Neutrophil (primary cell): ENCODE results near the gene SPOCK2.

Source experiments
- H3K27ac ChIP-seq: fragments of 200-600 bp; sonication (generic); 2 replicates; pipeline ENCODE4 v1.5.1; 2016; ENCODE audit warnings: mild to moderate bottlenecking, moderate library complexity
- H3K27me3 ChIP-seq: fragments of 200-600 bp; sonication (generic); 2 replicates; pipeline ENCODE4 v1.6.0; 2016; ENCODE audit warnings: mild to moderate bottlenecking
- H3K36me3 ChIP-seq: fragments of 200-600 bp; sonication (generic); 2 replicates; pipeline ENCODE4 v1.5.1; 2017
- H3K4me1 ChIP-seq, 2 experiments: fragments of 200-600 bp in 1 of 2; sonication (generic) in 1 of 2; 1 replicate in 1 of 2; 2 replicates in 1 of 2; pipeline versions ENCODE4 v1.5.1 to v1.6.1; 2013 to 2016; ENCODE audit warnings: low read depth in 1 of 2, low read length in 1 of 2, mild to moderate bottlenecking in 1 of 2, moderate library complexity in 1 of 2; ENCODE audit not compliant: control insufficient read depth in 1 of 2, insufficient read depth in 1 of 2
- H3K4me3 ChIP-seq, 2 experiments: fragments of 200-600 bp in 1 of 2; sonication (generic) in 1 of 2; 1 replicate in 1 of 2; 2 replicates in 1 of 2; pipeline ENCODE4 v1.5.1; 2013 to 2016; ENCODE audit warnings: low read depth in 1 of 2, low read length in 1 of 2, mild to moderate bottlenecking in 1 of 2, moderate library complexity in 1 of 2
- H3K9me3 ChIP-seq: fragments of 200-600 bp; sonication (generic); 2 replicates; pipeline ENCODE4 v1.5.1; 2016
- TF ChIP-seq, protein P1 (sequence below): fragments of 200-600 bp; sonication (generic); IDR thresholded peaks from 2 replicates; pipeline ENCODE4 v1.5.1; 2016; ENCODE audit warnings: antibody characterized with exemption

SPOCK2 gene

DNA sequence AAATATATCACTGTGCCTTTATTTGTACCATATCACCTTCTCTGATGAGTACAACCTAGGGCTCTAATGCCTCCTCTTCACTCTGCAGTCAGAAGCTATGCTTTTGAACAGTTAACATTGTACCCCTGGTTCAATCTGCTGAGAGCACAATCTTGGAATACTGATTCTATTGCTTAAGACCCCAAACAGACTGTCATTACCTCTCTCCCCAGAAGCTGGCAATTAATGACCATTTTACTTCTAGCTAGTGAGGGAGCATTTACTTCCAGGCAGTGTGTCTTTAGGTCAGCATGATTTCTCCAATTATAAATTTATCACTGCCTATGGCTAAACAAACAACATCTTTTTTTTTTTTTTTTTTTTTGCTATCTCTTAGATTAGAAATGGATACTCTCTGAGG is 36.0 kb upstream of the SPOCK2 start:
- H3K9me3 ChIP-seq, result no peaks in the 10 kb centered on the region
- no peaks in the 10 kb centered on the region for H3K4me1 ChIP-seq
- H3K36me3 ChIP-seq, result peaks cover 3% of the 10 kb centered on the region
- TF ChIP-seq, protein P1, sequence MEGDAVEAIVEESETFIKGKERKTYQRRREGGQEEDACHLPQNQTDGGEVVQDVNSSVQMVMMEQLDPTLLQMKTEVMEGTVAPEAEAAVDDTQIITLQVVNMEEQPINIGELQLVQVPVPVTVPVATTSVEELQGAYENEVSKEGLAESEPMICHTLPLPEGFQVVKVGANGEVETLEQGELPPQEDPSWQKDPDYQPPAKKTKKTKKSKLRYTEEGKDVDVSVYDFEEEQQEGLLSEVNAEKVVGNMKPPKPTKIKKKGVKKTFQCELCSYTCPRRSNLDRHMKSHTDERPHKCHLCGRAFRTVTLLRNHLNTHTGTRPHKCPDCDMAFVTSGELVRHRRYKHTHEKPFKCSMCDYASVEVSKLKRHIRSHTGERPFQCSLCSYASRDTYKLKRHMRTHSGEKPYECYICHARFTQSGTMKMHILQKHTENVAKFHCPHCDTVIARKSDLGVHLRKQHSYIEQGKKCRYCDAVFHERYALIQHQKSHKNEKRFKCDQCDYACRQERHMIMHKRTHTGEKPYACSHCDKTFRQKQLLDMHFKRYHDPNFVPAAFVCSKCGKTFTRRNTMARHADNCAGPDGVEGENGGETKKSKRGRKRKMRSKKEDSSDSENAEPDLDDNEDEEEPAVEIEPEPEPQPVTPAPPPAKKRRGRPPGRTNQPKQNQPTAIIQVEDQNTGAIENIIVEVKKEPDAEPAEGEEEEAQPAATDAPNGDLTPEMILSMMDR, result no peak
- H3K27ac ChIP-seq, result no peak overlapping the region
- no peaks in the 10 kb centered on the region for H3K27me3 ChIP-seq
- no peak overlapping the region for H3K4me3 ChIP-seq

DNA sequence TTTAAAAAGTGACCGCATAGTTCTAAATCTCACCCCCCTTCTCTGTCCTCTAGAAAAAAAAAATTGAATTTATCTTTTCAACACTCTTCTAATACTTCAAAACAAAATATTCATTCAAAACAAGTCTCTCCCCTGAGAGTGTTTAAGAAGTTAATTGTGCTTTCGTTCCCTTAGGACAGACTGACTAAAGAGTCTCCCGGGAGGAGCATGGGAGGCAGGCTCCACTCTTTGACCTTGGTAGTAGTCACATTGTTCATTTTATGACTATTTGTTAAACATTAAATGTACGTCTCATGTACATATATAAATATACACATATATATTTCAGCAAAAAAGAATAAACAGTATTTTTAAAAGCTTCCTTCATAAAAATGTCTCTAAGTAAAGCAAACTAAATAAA is 35.3 kb upstream of the SPOCK2 start:
- TF ChIP-seq, protein P1, result no peak
- H3K27ac ChIP-seq, result no peak overlapping the region
- H3K36me3 ChIP-seq, result peaks cover 3% of the 10 kb centered on the region
- H3K27me3 ChIP-seq, result no peaks in the 10 kb centered on the region
- H3K9me3 ChIP-seq, result no peaks in the 10 kb centered on the region
- H3K4me3 ChIP-seq, result no peak overlapping the region
- no peaks in the 10 kb centered on the region for H3K4me1 ChIP-seq

DNA sequence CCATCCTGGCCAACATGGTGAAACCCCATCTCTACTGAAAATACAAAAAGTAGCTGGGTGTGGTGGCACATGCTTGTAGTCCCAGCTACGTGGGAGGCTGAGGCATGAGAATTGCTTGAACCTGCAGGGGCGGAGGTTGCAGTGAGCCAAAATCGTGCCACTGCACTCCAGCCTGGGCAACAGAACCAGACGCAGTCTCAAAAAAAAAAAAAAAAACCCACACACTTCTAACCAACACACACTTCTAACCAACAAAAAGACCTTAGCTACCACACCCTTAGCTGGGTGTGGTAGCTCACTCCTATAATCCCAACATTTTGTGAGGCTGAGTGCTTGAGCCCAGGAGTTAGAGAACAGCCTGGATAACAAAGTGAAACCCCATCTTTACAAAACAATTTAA is 33.9 kb upstream of the SPOCK2 start:
- Histone ChIP-seq H3K36me3 (peaks cover 3% of the 10 kb centered on the region), H3K27ac (no peak overlapping the region), H3K4me1 (no peaks in the 10 kb centered on the region), H3K9me3 (no peaks in the 10 kb centered on the region), H3K4me3 (no peak overlapping the region), H3K27me3 (no peaks in the 10 kb centered on the region)
- TF ChIP-seq, protein P1, result no peak

DNA sequence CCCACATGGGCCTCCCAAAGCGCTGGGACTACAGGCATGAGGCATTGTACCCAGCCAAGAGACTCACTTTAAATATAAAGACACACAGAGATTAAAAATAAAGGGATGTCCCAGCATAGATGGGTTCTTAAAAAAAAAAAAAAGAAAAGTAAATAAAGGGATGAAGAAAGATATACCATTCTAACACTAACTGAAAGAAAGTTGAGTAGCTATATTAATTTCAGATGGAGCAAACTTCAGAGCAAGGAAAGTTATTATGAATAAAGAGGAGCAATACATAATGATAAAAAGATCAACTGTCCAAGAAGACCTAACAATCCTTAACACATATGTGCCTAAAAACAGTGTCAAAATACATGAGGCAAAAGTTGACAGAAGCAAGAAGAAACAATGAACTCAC is 33.0 kb upstream of the SPOCK2 start:
- no peaks in the 10 kb centered on the region for H3K4me1 ChIP-seq
- H3K9me3 ChIP-seq, result no peaks in the 10 kb centered on the region
- no peak overlapping the region for H3K4me3 ChIP-seq
- no peaks in the 10 kb centered on the region for H3K27me3 ChIP-seq
- peaks cover 3% of the 10 kb centered on the region for H3K36me3 ChIP-seq
- TF ChIP-seq, protein P1, result no peak
- no peak overlapping the region for H3K27ac ChIP-seq

DNA sequence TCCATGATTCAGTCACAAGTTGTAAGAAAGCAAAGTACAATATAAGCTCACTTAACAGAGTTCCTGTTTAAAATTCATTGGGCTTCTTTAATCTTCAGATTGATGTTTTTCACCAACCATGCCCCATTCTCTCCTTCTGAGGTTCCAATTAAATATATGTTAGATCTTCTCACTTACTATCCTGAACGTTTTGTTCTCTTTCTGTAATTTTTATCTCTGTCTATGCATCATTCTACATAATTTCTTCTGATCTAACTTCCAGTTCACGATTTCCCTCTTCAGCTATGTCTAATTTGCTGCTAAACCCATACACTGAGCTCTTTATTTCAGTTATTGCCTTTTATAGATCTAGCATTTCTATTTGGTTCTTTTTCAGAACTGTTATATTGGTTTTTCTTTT is 28.0 kb upstream of the SPOCK2 start:
- Histone ChIP-seq H3K9me3 (no peaks in the 10 kb centered on the region), H3K27ac (no peak overlapping the region), H3K4me3 (no peak overlapping the region), H3K36me3 (peaks cover 3% of the 10 kb centered on the region), H3K4me1 (no peaks in the 10 kb centered on the region), H3K27me3 (no peaks in the 10 kb centered on the region)
- TF ChIP-seq, protein P1, result no peak
